ENCODE data around the gene DPT.
A peak's percentile ranks its signal among the peaks of the same experiment; 100 is the strongest.
"Not testable (repeated sequence)": the region's sequence is repeated elsewhere in the genome, so short reads cannot be mapped to it uniquely, and the experiment has no call there.

DPT gene

DNA sequence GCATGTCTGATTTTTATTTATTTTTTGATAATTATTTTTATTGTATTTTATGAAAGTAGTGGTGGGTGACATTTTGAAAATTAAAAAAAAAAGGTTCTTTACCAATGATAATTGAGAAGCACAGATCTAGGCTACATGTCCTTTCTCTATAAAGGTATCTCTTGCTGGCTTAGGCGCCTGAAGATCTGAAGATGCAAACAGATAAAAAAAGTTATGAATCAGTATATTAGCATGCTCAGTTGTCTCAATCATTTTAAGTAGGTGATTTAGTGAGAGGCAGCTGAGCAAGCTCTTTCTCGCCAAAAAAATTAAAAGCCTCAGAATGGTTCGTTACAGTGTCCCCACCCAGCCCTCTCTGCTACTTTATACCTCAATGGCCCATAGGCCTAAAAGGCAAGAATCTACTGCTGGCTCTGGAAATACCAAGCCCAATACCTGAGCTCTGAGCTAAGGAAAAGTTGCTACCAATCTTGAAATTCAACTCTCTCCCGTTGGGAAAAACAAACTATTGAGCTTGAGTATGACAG lies 42.2 kb upstream of the DPT start:
- Histone ChIP-seq H2BK120ac (ENCODE audit: low read depth, low read length) (no peak overlapping the region), H2BK12ac (ENCODE audit: low read length in 2 of 2) (no peak overlapping the region), H3K27me3 (ENCODE audit: control insufficient read depth in 1 of 2, insufficient read depth in 1 of 2, low read length in 2 of 2) (no peaks in the 10 kb centered on the region), H3K4me1 (ENCODE audit: control insufficient read depth, insufficient read depth, low read depth, low read length) (no peaks in the 10 kb centered on the region), H3K9me3 (ENCODE audit: control insufficient read depth, low read length) (no peaks in the 10 kb centered on the region), H3K79me1 (replicated peaks; ENCODE audit: low read length, poor library complexity, severe bottlenecking) (no peaks in the 10 kb centered on the region), H4K91ac (ENCODE audit: low read length) (no peak overlapping the region), H3K9ac (ENCODE audit: low read length) (no peak overlapping the region), H3K18ac (ENCODE audit: low read depth in 1 of 2, low read length in 2 of 2) (no peak overlapping the region), H3K4me2 (ENCODE audit: low read length, poor library complexity, severe bottlenecking) (no peak overlapping the region), H2AK5ac (ENCODE audit: low read length, severe bottlenecking) (no peak overlapping the region), H3K27ac (ENCODE audit: low read length, poor library complexity, severe bottlenecking) (no peak overlapping the region), H3K4ac (ENCODE audit: low read depth in 1 of 2, low read length in 2 of 2) (no peak overlapping the region), H2BK15ac (ENCODE audit: low read depth, poor library complexity, severe bottlenecking) (no peak overlapping the region), H3K23ac (ENCODE audit: low read length in 2 of 2) (no peak overlapping the region), H2BK5ac (ENCODE audit: low read depth, low read length, poor library complexity, severe bottlenecking) (no peak overlapping the region), H3K36me3 (ENCODE audit: control insufficient read depth in 1 of 2, insufficient read depth in 2 of 2, low read depth in 1 of 2, low read length in 2 of 2) (no peaks in the 10 kb centered on the region), H3K14ac (ENCODE audit: low read length in 2 of 2) (no peak overlapping the region), H3K4me3 (ENCODE audit: insufficient read depth in 1 of 2, low read depth in 1 of 2, low read length in 2 of 2) (no peak overlapping the region), H2AFZ (ENCODE audit: low read depth, low read length) (no peak overlapping the region), H4K8ac (ENCODE audit: low read length) (no peak overlapping the region)
- no peak for DNase-seq
- WGBS: 92% methylated on average over 3 of the region's 4 CpGs

DNA sequence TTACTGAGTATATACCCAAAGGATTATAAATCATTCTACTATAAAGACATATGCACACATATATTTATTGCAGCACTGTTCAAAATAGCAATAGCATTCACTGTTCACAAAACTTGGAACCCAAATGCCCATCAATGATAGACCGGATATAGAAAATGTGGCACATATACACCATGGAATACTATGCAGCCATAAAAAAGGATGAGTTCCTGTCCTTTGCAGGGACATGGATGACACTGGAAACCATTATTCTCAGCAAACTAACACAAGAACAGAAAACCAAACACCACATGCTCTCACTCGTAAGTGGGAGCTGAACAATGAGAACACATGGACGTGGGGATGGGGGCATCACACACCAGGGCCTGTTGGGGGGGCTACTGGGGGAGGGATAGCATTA lies 40.9 kb upstream of the DPT start:
- not testable (repeated sequence) for H2BK15ac ChIP-seq (ENCODE audit: low read depth, poor library complexity, severe bottlenecking); H2AK5ac ChIP-seq (ENCODE audit: low read length, severe bottlenecking); H4K8ac ChIP-seq (ENCODE audit: low read length); H3K36me3 ChIP-seq (ENCODE audit: control insufficient read depth in 1 of 2, insufficient read depth in 2 of 2, low read depth in 1 of 2, low read length in 2 of 2); H3K4me1 ChIP-seq (ENCODE audit: control insufficient read depth, insufficient read depth, low read depth, low read length); H3K27ac ChIP-seq (ENCODE audit: low read length, poor library complexity, severe bottlenecking); H3K4me3 ChIP-seq (ENCODE audit: insufficient read depth in 1 of 2, low read depth in 1 of 2, low read length in 2 of 2); H4K91ac ChIP-seq (ENCODE audit: low read length); DNase-seq; H3K4ac ChIP-seq (ENCODE audit: low read depth in 1 of 2, low read length in 2 of 2); H3K79me1 ChIP-seq (replicated peaks; ENCODE audit: low read length, poor library complexity, severe bottlenecking); H3K14ac ChIP-seq (ENCODE audit: low read length in 2 of 2); H2BK5ac ChIP-seq (ENCODE audit: low read depth, low read length, poor library complexity, severe bottlenecking); H2BK120ac ChIP-seq (ENCODE audit: low read depth, low read length); H3K9me3 ChIP-seq (ENCODE audit: control insufficient read depth, low read length); H2AFZ ChIP-seq (ENCODE audit: low read depth, low read length); H3K9ac ChIP-seq (ENCODE audit: low read length); H2BK12ac ChIP-seq (ENCODE audit: low read length in 2 of 2); H3K23ac ChIP-seq (ENCODE audit: low read length in 2 of 2); H3K27me3 ChIP-seq (ENCODE audit: control insufficient read depth in 1 of 2, insufficient read depth in 1 of 2, low read length in 2 of 2); H3K4me2 ChIP-seq (ENCODE audit: low read length, poor library complexity, severe bottlenecking); H3K18ac ChIP-seq (ENCODE audit: low read depth in 1 of 2, low read length in 2 of 2)
- 100% methylated on average over 3 of the region's 3 CpGs for WGBS

- Histone ChIP-seq H4K8ac (ENCODE audit: low read length) (no peak overlapping the region), H3K9ac (ENCODE audit: low read length) (peak overlapping the region; percentile 12), H3K27ac (ENCODE audit: low read length, poor library complexity, severe bottlenecking) (no peak overlapping the region), H2BK5ac (ENCODE audit: low read depth, low read length, poor library complexity, severe bottlenecking) (no peak overlapping the region), H3K9me3 (ENCODE audit: control insufficient read depth, low read length) (no peaks in the 10 kb centered on the region), H3K4me1 (ENCODE audit: control insufficient read depth, insufficient read depth, low read depth, low read length) (no peaks in the 10 kb centered on the region), H3K4ac (ENCODE audit: low read depth in 1 of 2, low read length in 2 of 2) (no peak overlapping the region), H4K91ac (ENCODE audit: low read length) (no peak overlapping the region), H2BK120ac (ENCODE audit: low read depth, low read length) (no peak overlapping the region), H3K79me1 (replicated peaks; ENCODE audit: low read length, poor library complexity, severe bottlenecking) (no peaks in the 10 kb centered on the region), H2BK12ac (ENCODE audit: low read length in 2 of 2) (no peak overlapping the region), H2BK15ac (ENCODE audit: low read depth, poor library complexity, severe bottlenecking) (no peak overlapping the region), H2AFZ (ENCODE audit: low read depth, low read length) (no peak overlapping the region), H3K36me3 (ENCODE audit: control insufficient read depth in 1 of 2, insufficient read depth in 2 of 2, low read depth in 1 of 2, low read length in 2 of 2) (no peaks in the 10 kb centered on the region), H3K23ac (ENCODE audit: low read length in 2 of 2) (no peak overlapping the region), H3K4me2 (ENCODE audit: low read length, poor library complexity, severe bottlenecking) (no peak overlapping the region), H3K4me3 (ENCODE audit: insufficient read depth in 1 of 2, low read depth in 1 of 2, low read length in 2 of 2) (no peak overlapping the region), H3K27me3 (ENCODE audit: control insufficient read depth in 1 of 2, insufficient read depth in 1 of 2, low read length in 2 of 2) (no peaks in the 10 kb centered on the region), H2AK5ac (ENCODE audit: low read length, severe bottlenecking) (no peak overlapping the region), H3K14ac (ENCODE audit: low read length in 2 of 2) (no peak overlapping the region), H3K18ac (ENCODE audit: low read depth in 1 of 2, low read length in 2 of 2) (no peak overlapping the region)
- 66% methylated on average over 4 of the region's 4 CpGs for WGBS
- DNase-seq: peak; percentile 13
Observed at GRCh38 chr1:168767894-168768584, 39.0 kb upstream of the DPT start.

- no peak overlapping the region for H4K8ac ChIP-seq (ENCODE audit: low read length)
- H3K4ac ChIP-seq (ENCODE audit: low read depth in 1 of 2, low read length in 2 of 2): no peak overlapping the region
- H3K27ac ChIP-seq (ENCODE audit: low read length, poor library complexity, severe bottlenecking): no peak overlapping the region
- H3K18ac ChIP-seq (ENCODE audit: low read depth in 1 of 2, low read length in 2 of 2): no peak overlapping the region
- H2BK120ac ChIP-seq (ENCODE audit: low read depth, low read length): no peak overlapping the region
- H2BK12ac ChIP-seq (ENCODE audit: low read length in 2 of 2): no peak overlapping the region
- no peak overlapping the region for H3K14ac ChIP-seq (ENCODE audit: low read length in 2 of 2)
- H3K4me3 ChIP-seq (ENCODE audit: insufficient read depth in 1 of 2, low read depth in 1 of 2, low read length in 2 of 2): no peak overlapping the region
- H2AFZ ChIP-seq (ENCODE audit: low read depth, low read length): no peak overlapping the region
- no peak overlapping the region for H3K23ac ChIP-seq (ENCODE audit: low read length in 2 of 2)
- DNase-seq: no peak
- H3K27me3 ChIP-seq (ENCODE audit: control insufficient read depth in 1 of 2, insufficient read depth in 1 of 2, low read length in 2 of 2): no peaks in the 10 kb centered on the region
- WGBS: 91% methylated on average over 3 of the region's 5 CpGs
- H4K91ac ChIP-seq (ENCODE audit: low read length): no peak overlapping the region
- no peak overlapping the region for H2AK5ac ChIP-seq (ENCODE audit: low read length, severe bottlenecking)
- H3K4me2 ChIP-seq (ENCODE audit: low read length, poor library complexity, severe bottlenecking): no peak overlapping the region
- no peaks in the 10 kb centered on the region for H3K36me3 ChIP-seq (ENCODE audit: control insufficient read depth in 1 of 2, insufficient read depth in 2 of 2, low read depth in 1 of 2, low read length in 2 of 2)
- no peak overlapping the region for H2BK5ac ChIP-seq (ENCODE audit: low read depth, low read length, poor library complexity, severe bottlenecking)
- no peaks in the 10 kb centered on the region for H3K4me1 ChIP-seq (ENCODE audit: control insufficient read depth, insufficient read depth, low read depth, low read length)
- H3K9ac ChIP-seq (ENCODE audit: low read length): no peak overlapping the region
- no peak overlapping the region for H2BK15ac ChIP-seq (ENCODE audit: low read depth, poor library complexity, severe bottlenecking)
- H3K79me1 ChIP-seq (replicated peaks; ENCODE audit: low read length, poor library complexity, severe bottlenecking): no peaks in the 10 kb centered on the region
- H3K9me3 ChIP-seq (ENCODE audit: control insufficient read depth, low read length): no peaks in the 10 kb centered on the region
Observed at GRCh38 chr1:168766568-168766967, 37.6 kb upstream of the DPT start.
